GM23248 (cell line): ENCODE measurements around the gene OXSR1.

Experiments used
- EZH2 ChIP-seq: fragments of 200-600 bp; sonication (generic); IDR thresholded peaks from 2 replicates; pipeline ENCODE4 v1.6.1; 2018; ENCODE audit warnings: antibody characterized with exemption, mild to moderate bottlenecking; ENCODE audit not compliant: insufficient read depth, poor library complexity, severe bottlenecking
- EZH2phosphoT487 ChIP-seq: fragments of 200-600 bp; sonication (generic); IDR thresholded peaks from 2 replicates; pipeline ENCODE4 v1.6.1; 2018; ENCODE audit warnings: antibody characterized with exemption, moderate library complexity, mild to moderate bottlenecking, low read depth; ENCODE audit not compliant: insufficient read depth

- no peak for TF ChIP-seq EZH2phosphoT487
- TF ChIP-seq EZH2: no peak
Measured at GRCh38 chr3:38128303-38128655, 37.1 kb upstream of the OXSR1 start.
